ENCODE results near the gene CEP20. TPM values are rescaled to one million over a fixed set of nuclear protein-coding genes. Genes with fewer than 3 reads are reported as not detected.

CEP20 gene
- total and polyA plus RNA-seq, 2 of the 8 experiments (the other 6 are each of a cell fraction or from before 2014, with no cell fraction given) = 16.2 to 49.0 TPM

DNA sequence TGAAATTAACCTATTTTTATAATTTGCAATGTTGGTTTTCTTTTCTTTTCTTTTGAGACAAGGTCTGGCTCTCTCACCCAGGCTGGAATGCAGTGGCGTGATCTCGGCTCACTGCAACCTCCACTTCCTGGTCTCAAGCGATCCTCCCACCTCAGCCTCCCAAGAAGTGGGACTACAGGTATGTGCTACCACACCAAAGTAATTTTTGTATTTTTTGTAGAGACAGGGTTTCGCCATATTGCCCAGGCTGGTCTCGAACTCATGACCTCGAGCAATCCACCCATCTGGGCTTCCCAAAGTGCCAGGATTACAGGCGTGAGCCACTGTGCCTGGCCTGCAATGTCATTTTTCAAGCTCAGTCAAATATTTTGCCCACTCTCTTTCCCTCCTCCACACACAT, 67.6 kb downstream of the CEP20 start (continued):
- TF ChIP-seq, protein P1, sequence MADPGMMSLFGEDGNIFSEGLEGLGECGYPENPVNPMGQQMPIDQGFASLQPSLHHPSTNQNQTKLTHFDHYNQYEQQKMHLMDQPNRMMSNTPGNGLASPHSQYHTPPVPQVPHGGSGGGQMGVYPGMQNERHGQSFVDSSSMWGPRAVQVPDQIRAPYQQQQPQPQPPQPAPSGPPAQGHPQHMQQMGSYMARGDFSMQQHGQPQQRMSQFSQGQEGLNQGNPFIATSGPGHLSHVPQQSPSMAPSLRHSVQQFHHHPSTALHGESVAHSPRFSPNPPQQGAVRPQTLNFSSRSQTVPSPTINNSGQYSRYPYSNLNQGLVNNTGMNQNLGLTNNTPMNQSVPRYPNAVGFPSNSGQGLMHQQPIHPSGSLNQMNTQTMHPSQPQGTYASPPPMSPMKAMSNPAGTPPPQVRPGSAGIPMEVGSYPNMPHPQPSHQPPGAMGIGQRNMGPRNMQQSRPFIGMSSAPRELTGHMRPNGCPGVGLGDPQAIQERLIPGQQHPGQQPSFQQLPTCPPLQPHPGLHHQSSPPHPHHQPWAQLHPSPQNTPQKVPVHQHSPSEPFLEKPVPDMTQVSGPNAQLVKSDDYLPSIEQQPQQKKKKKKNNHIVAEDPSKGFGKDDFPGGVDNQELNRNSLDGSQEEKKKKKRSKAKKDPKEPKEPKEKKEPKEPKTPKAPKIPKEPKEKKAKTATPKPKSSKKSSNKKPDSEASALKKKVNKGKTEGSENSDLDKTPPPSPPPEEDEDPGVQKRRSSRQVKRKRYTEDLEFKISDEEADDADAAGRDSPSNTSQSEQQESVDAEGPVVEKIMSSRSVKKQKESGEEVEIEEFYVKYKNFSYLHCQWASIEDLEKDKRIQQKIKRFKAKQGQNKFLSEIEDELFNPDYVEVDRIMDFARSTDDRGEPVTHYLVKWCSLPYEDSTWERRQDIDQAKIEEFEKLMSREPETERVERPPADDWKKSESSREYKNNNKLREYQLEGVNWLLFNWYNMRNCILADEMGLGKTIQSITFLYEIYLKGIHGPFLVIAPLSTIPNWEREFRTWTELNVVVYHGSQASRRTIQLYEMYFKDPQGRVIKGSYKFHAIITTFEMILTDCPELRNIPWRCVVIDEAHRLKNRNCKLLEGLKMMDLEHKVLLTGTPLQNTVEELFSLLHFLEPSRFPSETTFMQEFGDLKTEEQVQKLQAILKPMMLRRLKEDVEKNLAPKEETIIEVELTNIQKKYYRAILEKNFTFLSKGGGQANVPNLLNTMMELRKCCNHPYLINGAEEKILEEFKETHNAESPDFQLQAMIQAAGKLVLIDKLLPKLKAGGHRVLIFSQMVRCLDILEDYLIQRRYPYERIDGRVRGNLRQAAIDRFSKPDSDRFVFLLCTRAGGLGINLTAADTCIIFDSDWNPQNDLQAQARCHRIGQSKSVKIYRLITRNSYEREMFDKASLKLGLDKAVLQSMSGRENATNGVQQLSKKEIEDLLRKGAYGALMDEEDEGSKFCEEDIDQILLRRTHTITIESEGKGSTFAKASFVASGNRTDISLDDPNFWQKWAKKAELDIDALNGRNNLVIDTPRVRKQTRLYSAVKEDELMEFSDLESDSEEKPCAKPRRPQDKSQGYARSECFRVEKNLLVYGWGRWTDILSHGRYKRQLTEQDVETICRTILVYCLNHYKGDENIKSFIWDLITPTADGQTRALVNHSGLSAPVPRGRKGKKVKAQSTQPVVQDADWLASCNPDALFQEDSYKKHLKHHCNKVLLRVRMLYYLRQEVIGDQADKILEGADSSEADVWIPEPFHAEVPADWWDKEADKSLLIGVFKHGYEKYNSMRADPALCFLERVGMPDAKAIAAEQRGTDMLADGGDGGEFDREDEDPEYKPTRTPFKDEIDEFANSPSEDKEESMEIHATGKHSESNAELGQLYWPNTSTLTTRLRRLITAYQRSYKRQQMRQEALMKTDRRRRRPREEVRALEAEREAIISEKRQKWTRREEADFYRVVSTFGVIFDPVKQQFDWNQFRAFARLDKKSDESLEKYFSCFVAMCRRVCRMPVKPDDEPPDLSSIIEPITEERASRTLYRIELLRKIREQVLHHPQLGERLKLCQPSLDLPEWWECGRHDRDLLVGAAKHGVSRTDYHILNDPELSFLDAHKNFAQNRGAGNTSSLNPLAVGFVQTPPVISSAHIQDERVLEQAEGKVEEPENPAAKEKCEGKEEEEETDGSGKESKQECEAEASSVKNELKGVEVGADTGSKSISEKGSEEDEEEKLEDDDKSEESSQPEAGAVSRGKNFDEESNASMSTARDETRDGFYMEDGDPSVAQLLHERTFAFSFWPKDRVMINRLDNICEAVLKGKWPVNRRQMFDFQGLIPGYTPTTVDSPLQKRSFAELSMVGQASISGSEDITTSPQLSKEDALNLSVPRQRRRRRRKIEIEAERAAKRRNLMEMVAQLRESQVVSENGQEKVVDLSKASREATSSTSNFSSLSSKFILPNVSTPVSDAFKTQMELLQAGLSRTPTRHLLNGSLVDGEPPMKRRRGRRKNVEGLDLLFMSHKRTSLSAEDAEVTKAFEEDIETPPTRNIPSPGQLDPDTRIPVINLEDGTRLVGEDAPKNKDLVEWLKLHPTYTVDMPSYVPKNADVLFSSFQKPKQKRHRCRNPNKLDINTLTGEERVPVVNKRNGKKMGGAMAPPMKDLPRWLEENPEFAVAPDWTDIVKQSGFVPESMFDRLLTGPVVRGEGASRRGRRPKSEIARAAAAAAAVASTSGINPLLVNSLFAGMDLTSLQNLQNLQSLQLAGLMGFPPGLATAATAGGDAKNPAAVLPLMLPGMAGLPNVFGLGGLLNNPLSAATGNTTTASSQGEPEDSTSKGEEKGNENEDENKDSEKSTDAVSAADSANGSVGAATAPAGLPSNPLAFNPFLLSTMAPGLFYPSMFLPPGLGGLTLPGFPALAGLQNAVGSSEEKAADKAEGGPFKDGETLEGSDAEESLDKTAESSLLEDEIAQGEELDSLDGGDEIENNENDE (IDR thresholded peaks at IDR 0.05; ENCODE audit: insufficient replicate concordance, low read length) = no peak
- TF ChIP-seq PHF8 (conservative IDR thresholded peaks at IDR 0.05; ENCODE audit: low read depth, low read length) = no peak
- TF ChIP-seq, protein P2, sequence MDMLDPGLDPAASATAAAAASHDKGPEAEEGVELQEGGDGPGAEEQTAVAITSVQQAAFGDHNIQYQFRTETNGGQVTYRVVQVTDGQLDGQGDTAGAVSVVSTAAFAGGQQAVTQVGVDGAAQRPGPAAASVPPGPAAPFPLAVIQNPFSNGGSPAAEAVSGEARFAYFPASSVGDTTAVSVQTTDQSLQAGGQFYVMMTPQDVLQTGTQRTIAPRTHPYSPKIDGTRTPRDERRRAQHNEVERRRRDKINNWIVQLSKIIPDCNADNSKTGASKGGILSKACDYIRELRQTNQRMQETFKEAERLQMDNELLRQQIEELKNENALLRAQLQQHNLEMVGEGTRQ (IDR thresholded peaks at IDR 0.05; ENCODE audit: low read length) = no peak
- no peak for TF ChIP-seq JUND (IDR thresholded peaks at IDR 0.05; ENCODE audit: low read length)
